K562 (cell line): Measurements from ENCODE around the gene IGF1R. TPM values are rescaled to one million over a fixed set of nuclear protein-coding genes. Genes with fewer than 3 reads are reported as not detected.
A peak's percentile ranks its signal among the peaks of the same experiment; 100 is the strongest.

Experiments used
- CHD2 ChIP-seq: IDR thresholded peaks from 2 replicates; pipeline ENCODE4 v1.6.1; 2011; ENCODE audit warnings: low read depth, low read length
- CTCF ChIP-seq, 3 experiments: IDR thresholded peaks in 2 of 3; conservative IDR thresholded peaks in 1 of 3; 2 replicates each; pipeline ENCODE4 v1.5.1; 2011 to 2012; ENCODE audit warnings: low read length in 3 of 3, mild to moderate bottlenecking in 3 of 3, control low read depth in 2 of 3, improper control_type of control experiment in 1 of 3, inconsistent platforms in 1 of 3, low read depth in 1 of 3, mixed read lengths in 1 of 3, moderate library complexity in 1 of 3; ENCODE audit not compliant: insufficient read depth in 2 of 3
- ESRRB ChIP-seq: fragments of 250-450 bp; sonication (Bioruptor Pico); IDR thresholded peaks from 2 replicates; pipeline ENCODE4 v1.5.0; 2020; ENCODE audit warnings: mild to moderate bottlenecking, moderate library complexity, borderline replicate concordance
- FUS ChIP-seq: fragments of 200-400 bp; formaldehyde crosslinking; optimal IDR thresholded peaks from 2 replicates; pipeline ENCODE3; 2017; ENCODE audit warnings: low read depth, low read length
- GABPA ChIP-seq: fragments of 200-800 bp; sonication (Bioruptor generic); conservative IDR thresholded peaks from 2 replicates; pipeline ENCODE4 v1.6.1; 2016; ENCODE audit warnings: low read depth, missing genetic modification characterization, missing compliant biosample characterization
- GATAD2A ChIP-seq: fragments of 450-650 bp; IDR thresholded peaks from 2 replicates; pipeline ENCODE4 v1.6.1; 2017
- HNRNPL ChIP-seq: fragments of 200-400 bp; formaldehyde crosslinking; IDR thresholded peaks from 2 replicates; pipeline ENCODE4 v1.6.1; 2017; ENCODE audit warnings: low read depth, mild to moderate bottlenecking, low read length
- IRF2 ChIP-seq: sonication (generic); formaldehyde crosslinking; IDR thresholded peaks from 2 replicates; pipeline ENCODE4 v1.8.1; 2022; ENCODE audit warnings: mild to moderate bottlenecking, missing genetic modification reagents
- KHSRP ChIP-seq: fragments of 450-650 bp; IDR thresholded peaks from 2 replicates; pipeline ENCODE4 v1.6.1; 2017
- MAZ ChIP-seq, 2 experiments: fragments of 450-650 bp in 1 of 2; sonication (generic) in 1 of 2; formaldehyde crosslinking; IDR thresholded peaks in 1 of 2; conservative IDR thresholded peaks in 1 of 2; 2 replicates each; pipeline versions ENCODE4 v1.4.0 to v1.5.0; 2020; ENCODE audit warnings: mild to moderate bottlenecking in 1 of 2, missing genetic modification reagents in 1 of 2
- NR3C1 ChIP-seq: sonication (generic); formaldehyde crosslinking; IDR thresholded peaks from 2 replicates; pipeline ENCODE4 v1.8.1; 2022; ENCODE audit warnings: missing genetic modification reagents
- PREB ChIP-seq: sonication (generic); formaldehyde crosslinking; IDR thresholded peaks from 2 replicates; pipeline ENCODE4 v1.8.1; 2023; ENCODE audit warnings: mild to moderate bottlenecking, missing genetic modification reagents
- RFX5 ChIP-seq: IDR thresholded peaks from 2 replicates; pipeline ENCODE4 v1.6.1; 2011; ENCODE audit warnings: low read depth, mild to moderate bottlenecking, improper control_type of control experiment, low read length
- TEAD1 ChIP-seq, 2 experiments: fragments of 450-650 bp in 1 of 2; sonication (generic) in 1 of 2; formaldehyde crosslinking; IDR thresholded peaks; 2 replicates each; pipeline versions ENCODE4 v1.4.0 to v1.8.0; 2020 to 2022; ENCODE audit warnings: mild to moderate bottlenecking in 2 of 2, missing genetic modification reagents in 1 of 2
- ZBTB11 ChIP-seq, 3 experiments: fragments of 200-800 bp in 1 of 3; fragments of 250-450 bp in 1 of 3; fragments of 450-650 bp in 1 of 3; sonication (Bioruptor Pico) in 1 of 3; sonication (Bioruptor generic) in 1 of 3; formaldehyde crosslinking in 1 of 3; IDR thresholded peaks; 2 replicates each; pipeline versions ENCODE4 v1.6.1 to v1.8.0; 2016 to 2022; ENCODE audit warnings: mild to moderate bottlenecking in 2 of 3, missing genetic modification characterization in 2 of 3, missing compliant biosample characterization in 1 of 3, moderate library complexity in 1 of 3
- polyA plus RNA-seq, 8 experiments: library from polyadenylated mRNA; depleted of rRNA in 4 of 8; stranded (reverse) in 5 of 8; unstranded in 3 of 8; fragments of >200 nt; fragmentation: Nextera tagmentation in 2 of 8; fragmentation: Illumina TruSeq in 1 of 8; extraction: Ambion mirVana in 2 of 8; extraction: Trizol in 1 of 8; gene quantifications; 2 replicates each; pipeline versions ENCODE4 v1.2.1 to v1.2.3, GENCODE V29; 2011 to 2014; ENCODE audit warnings: inconsistent platforms in 1 of 8, missing spikeins in 1 of 8
- total RNA-seq, 7 experiments: library from RNA; depleted of rRNA in 6 of 7; stranded (reverse); fragments of >200 nt in 6 of 7; fragmentation: Illumina TruSeq in 2 of 7; extraction: Trizol in 2 of 7; gene quantifications; 2 replicates each; pipeline versions ENCODE4 v1.2.1 to v1.2.3, GENCODE V29; 2011 to 2021; ENCODE audit warnings: low replicate concordance in 1 of 7
- TF ChIP-seq, protein P1 (sequence below): fragments of 450-650 bp; IDR thresholded peaks from 2 replicates; pipeline ENCODE4 v1.6.1; 2014; ENCODE audit warnings: low read depth, mild to moderate bottlenecking, moderate library complexity, borderline replicate concordance

Gene IGF1R
- total and polyA plus RNA-seq, 9 of the 15 experiments (the other 6 are each of a cell fraction or from before 2014, with no cell fraction given): 0.35 to 8.0 (median 1.6) TPM

GRCh38 chr15:98647026-98647773, 1.1 kb upstream of the IGF1R start (continued):
- peak; percentile 29; the same call in 1 of the 2 replicates for TF ChIP-seq HNRNPL
- peak in 2 of 3 experiments; percentile 44 to 63; a peak in 4 of 6 replicates for TF ChIP-seq CTCF (IDR thresholded peaks at IDR 0.05 in 2 of 3, conservative IDR thresholded peaks at IDR 0.05 in 1 of 3; ENCODE audit: insufficient read depth in 2 of 3, low read depth in 1 of 3, low read length in 3 of 3)
- peak in 1 of 2 experiments; percentile 97; a peak in 3 of 4 replicates for TF ChIP-seq MAZ (CRISPR knock-in tag; conservative IDR thresholded peaks at IDR 0.05 in 1 of 2, IDR thresholded peaks at IDR 0.05 in 1 of 2)
- no peak for TF ChIP-seq PREB (CRISPR knock-in tag)
- TF ChIP-seq TEAD1 (CRISPR knock-in tag; IDR thresholded peaks at IDR 0.05): peak in 1 of 2 experiments; percentile 43; a peak in 1 of 4 replicates
- TF ChIP-seq KHSRP: no peak
- no peak for TF ChIP-seq RFX5
- TF ChIP-seq ZBTB11 (CRISPR knock-in tag; IDR thresholded peaks at IDR 0.05): peak in 1 of 3 experiments; percentile 68; a peak in 2 of 6 replicates
- 0 out of 2 replicates have a peak, but pooled peaks have one; percentile 19 for TF ChIP-seq IRF2 (CRISPR knock-in tag)
- TF ChIP-seq NR3C1: peak; percentile 95
- TF ChIP-seq GABPA (tag): peak; percentile 74
- TF ChIP-seq GATAD2A: no peak
- no peak for TF ChIP-seq ESRRB (CRISPR knock-in tag)
- TF ChIP-seq CHD2: no peak
- no peak for TF ChIP-seq FUS
- TF ChIP-seq, protein P1, sequence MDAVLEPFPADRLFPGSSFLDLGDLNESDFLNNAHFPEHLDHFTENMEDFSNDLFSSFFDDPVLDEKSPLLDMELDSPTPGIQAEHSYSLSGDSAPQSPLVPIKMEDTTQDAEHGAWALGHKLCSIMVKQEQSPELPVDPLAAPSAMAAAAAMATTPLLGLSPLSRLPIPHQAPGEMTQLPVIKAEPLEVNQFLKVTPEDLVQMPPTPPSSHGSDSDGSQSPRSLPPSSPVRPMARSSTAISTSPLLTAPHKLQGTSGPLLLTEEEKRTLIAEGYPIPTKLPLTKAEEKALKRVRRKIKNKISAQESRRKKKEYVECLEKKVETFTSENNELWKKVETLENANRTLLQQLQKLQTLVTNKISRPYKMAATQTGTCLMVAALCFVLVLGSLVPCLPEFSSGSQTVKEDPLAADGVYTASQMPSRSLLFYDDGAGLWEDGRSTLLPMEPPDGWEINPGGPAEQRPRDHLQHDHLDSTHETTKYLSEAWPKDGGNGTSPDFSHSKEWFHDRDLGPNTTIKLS: 0 out of 2 replicates have a peak, but pooled peaks have one; percentile 69
